HuH-7.5 (cell line): ENCODE data around the gene TMEM190.

Experiments
- DNase-seq: peaks from one replicate; pipeline ENCODE4 v3.0.0; 2011; ENCODE audit warnings: low spot score

The TMEM190 gene

DNA sequence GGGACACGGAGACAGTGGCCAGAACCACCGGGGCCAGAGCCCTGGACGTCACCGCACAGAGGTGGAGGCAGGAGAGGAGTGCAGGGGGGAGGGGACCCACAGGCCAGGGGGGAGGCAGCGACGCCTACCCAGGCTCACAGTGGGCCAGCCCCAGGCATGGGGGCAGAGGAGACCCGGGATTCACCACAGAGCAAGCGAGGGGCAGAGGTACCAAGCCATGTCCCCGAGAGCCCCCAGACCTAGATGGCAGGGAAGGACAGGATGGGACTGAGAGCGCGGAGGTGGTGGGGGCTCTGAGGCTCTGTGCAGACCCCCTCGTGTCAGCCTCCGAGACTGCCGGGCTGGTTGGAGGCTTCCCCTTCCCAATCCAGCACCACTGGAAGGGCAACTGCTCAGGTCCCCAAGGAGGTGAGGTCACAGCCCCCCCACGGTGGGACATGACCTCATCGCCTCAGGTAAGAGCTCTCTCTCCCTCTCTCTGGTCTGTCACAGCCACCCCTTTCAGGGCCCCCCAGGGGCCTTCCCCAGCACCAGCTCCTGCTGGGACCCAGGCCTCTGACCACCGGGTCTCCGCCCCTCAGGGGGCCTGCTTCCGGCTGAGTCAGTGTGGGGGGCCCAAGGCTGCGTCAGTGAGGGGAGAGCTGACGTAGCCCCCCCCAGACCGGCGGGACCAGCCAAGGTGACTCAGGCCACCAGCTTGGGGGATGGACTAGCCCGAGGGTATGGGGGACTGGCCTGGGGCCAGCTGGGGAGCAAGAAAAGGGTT lies 4.1 kb upstream of the TMEM190 start:
- no peak for DNase-seq

GRCh38 chr19:55373306-55373992 lies 3.2 kb upstream of the TMEM190 start:
- no peak for DNase-seq

GRCh38 chr19:55373993-55374757 lies 2.5 kb upstream of the TMEM190 start:
- DNase-seq, result peak; percentile 59

- no peak for DNase-seq
Measured at GRCh38 chr19:55377356-55378131, 918 bp downstream of the TMEM190 start.

GRCh38 chr19:55379174-55379573 lies 2.5 kb downstream of the TMEM190 start:
- no peak for DNase-seq

- DNase-seq, result no peak
Measured at GRCh38 chr19:55382013-55382412, 5.4 kb downstream of the TMEM190 start.

GRCh38 chr19:55382522-55383054 lies 6.0 kb downstream of the TMEM190 start:
- no peak for DNase-seq

DNA sequence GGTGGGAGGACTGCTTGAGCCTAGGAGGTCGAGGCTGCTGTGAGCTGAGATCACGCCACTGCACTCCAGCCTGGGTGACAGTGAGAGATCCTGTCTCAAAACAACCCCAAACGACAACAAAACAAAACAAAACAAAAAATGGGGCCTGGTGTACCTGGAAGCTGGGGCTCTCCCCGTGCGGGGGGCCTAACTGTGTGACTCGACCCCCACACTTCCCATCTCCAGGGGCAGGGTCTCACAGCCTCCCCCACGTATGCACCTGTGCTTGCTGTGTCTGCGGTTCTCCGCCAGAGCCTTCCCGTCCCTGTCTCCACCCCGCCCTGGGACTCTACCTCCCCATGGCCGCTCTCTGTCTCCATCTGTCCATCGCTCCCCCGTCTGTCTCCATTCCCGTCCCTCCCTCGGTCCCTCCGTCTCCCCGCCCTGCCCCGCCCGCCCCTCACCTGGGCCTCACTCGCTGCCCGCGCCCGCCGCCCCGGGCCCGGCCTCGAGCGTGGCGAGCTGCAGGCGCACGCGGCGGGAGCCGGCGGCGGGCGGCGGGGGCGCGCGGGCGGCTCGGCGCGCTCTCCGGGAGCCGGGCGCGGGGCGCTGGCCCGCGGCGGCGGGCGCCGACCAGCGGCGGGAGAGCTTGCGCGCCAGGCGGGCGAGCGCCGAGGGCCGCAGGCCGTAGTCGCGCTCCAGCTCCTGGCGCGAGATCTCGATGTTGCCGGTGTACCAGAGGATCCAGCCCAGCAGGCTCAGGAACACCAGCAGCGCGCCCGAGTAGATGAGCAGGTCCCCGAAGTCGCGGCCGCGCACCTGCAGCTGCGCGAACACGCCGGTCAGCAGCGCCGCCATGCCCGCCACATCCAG lies 6.9 kb downstream of the TMEM190 start:
- peak; percentile 90 for DNase-seq

DNA sequence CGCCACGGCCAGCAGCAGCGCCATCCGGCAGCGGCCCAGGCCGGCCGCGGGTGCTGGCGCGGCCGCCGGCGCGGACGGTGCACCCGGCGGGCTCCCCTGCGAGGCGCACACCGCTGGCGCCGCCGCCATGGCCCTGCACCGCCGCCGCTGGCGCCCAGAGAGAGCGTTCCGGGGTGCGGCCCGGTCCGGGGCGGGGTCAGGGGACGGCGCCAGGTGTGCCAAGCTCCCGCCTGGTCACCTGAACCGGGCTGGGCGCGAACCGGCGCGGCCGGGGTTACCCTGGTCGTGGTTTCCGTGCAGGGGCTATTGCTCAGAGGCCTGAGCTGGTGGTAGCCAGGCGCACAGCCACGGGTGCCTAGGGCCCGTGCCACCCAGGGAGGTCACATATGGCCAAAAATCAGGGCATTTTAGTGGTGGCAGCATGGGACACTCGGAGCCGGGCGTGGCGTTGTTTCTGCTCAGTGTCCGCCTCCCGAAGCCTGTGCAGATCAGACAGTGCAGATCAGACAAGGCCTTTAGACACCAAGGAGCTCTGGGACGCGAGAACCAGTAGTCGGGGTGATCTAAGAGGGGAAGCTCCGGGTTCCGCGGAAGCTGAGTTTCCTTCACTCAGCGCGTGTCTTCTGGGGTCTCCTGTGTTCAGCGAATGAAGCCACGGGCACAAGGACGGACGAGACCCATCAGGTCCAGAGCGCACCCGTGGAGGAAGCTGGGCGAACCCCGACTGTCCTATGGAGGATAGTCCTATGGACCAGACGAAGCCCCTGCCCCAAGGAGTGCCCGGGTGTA lies 7.7 kb downstream of the TMEM190 start, which contains the start of gene TMEM238:
Gene TMEM238, minus strand, starts transcription at position 162 of the 789 bp plus-strand sequence. Its CDS starts 33 bp downstream, at position 129.
- DNase-seq, result no peak

GRCh38 chr19:55384920-55385723 lies 8.5 kb downstream of the TMEM190 start:
- peak; percentile 96 for DNase-seq

- peak; percentile 96 for DNase-seq
Measured at GRCh38 chr19:55385724-55386492, 9.3 kb downstream of the TMEM190 start, which contains the start of gene RPL28. RPL28 (plus strand) TSS chr19:55385932; CDS start chr19:55386358, 426 bp downstream.

- DNase-seq, result no peak
Measured at GRCh38 chr19:55386493-55386971, 9.9 kb downstream of the TMEM190 start.

GRCh38 chr19:55387736-55388497 lies 11.3 kb downstream of the TMEM190 start:
- DNase-seq, result no peak

- DNase-seq, result no peak
Measured at GRCh38 chr19:55389386-55390317, 13.0 kb downstream of the TMEM190 start.

- no peak for DNase-seq
Measured at GRCh38 chr19:55390461-55390880, 13.8 kb downstream of the TMEM190 start.

DNA sequence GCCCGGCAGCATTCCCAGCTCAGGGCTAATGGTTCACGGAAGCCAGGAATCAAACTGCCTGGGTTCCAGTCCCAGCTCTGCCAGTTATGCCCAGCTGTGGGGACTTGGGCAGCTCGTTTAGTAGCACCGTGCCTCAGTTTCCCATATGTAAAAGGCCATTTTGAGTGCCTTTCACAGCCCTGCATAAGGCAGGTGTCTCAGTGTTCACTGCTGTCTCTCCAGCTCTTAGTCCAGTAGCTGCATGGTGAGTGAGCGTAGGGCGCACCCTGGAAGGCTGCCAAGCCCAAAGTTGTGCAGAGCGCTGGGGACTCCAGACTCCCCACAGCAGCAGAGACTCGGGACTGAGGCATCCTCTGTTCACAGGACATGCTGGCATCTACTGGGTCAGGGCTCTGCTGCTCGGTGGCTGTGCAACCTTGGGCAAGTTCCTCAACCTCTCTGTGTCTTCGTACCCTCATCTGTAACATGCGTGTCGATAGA lies 14.6 kb downstream of the TMEM190 start:
- DNase-seq, result no peak
